NCI-H1436 (cell line): ENCODE measurements around the gene TREH.
A peak's percentile ranks its signal among the peaks of the same experiment; 100 is the strongest.
"Not testable (repeated sequence)": the region's sequence is repeated elsewhere in the genome, so short reads cannot be mapped to it uniquely, and the experiment has no call there.

Experiments used
- DNase-seq: peaks from one replicate; lab custom pipeline; 2025; lab: John Stamatoyannopoulos, UW

TREH gene

GRCh38 chr11:118679483-118679882 lies at the start of gene TREH:
TSS of gene TREH (minus strand) at chr11:118679650. CDS start at chr11:118679627, 23 bp downstream.
- DNase-seq = no peak

GRCh38 chr11:118728112-118728511 lies 48.7 kb upstream of the TREH start:
- DNase-seq = not testable (repeated sequence)

- not testable (repeated sequence) for DNase-seq
Measured at GRCh38 chr11:118727721-118728066, 48.2 kb upstream of the TREH start.

- not testable (repeated sequence) for DNase-seq
Measured at GRCh38 chr11:118727001-118727720, 47.7 kb upstream of the TREH start.

GRCh38 chr11:118721478-118722015 lies 42.1 kb upstream of the TREH start:
- not testable (repeated sequence) for DNase-seq

- DNase-seq = not testable (repeated sequence)
Measured at GRCh38 chr11:118720740-118721139, 41.3 kb upstream of the TREH start.

GRCh38 chr11:118720078-118720477 lies 40.6 kb upstream of the TREH start:
- DNase-seq = not testable (repeated sequence)

GRCh38 chr11:118718562-118718961 lies 39.1 kb upstream of the TREH start:
- not testable (repeated sequence) for DNase-seq

- not testable (repeated sequence) for DNase-seq
Measured at GRCh38 chr11:118717733-118718132, 38.3 kb upstream of the TREH start.

GRCh38 chr11:118717221-118717620 lies 37.8 kb upstream of the TREH start:
- not testable (repeated sequence) for DNase-seq

GRCh38 chr11:118715837-118716260 lies 36.4 kb upstream of the TREH start:
- DNase-seq = peak; percentile 80

GRCh38 chr11:118715245-118715831 lies 35.9 kb upstream of the TREH start:
- DNase-seq = no peak

- DNase-seq = no peak
Measured at GRCh38 chr11:118714816-118715215, 35.4 kb upstream of the TREH start.

- DNase-seq = not testable (repeated sequence)
Measured at GRCh38 chr11:118714416-118714815, 35.0 kb upstream of the TREH start.

GRCh38 chr11:118708296-118708695 lies 28.8 kb upstream of the TREH start:
- no peak for DNase-seq

GRCh38 chr11:118706546-118706825 lies 27.0 kb upstream of the TREH start:
- no peak for DNase-seq

GRCh38 chr11:118705791-118706545 lies 26.5 kb upstream of the TREH start:
- no peak for DNase-seq

- no peak for DNase-seq
Measured at GRCh38 chr11:118705111-118705741, 25.8 kb upstream of the TREH start.

GRCh38 chr11:118703563-118704106 lies 24.2 kb upstream of the TREH start:
- no peak for DNase-seq

- DNase-seq = no peak
Measured at GRCh38 chr11:118699506-118700220, 20.2 kb upstream of the TREH start.

- no peak for DNase-seq
Measured at GRCh38 chr11:118697346-118697745, 17.9 kb upstream of the TREH start.
